ENCODE data around the gene HSPA1A.
"Not testable (repeated sequence)": the region's sequence is repeated elsewhere in the genome, so short reads cannot be mapped to it uniquely, and the experiment has no call there.

HSPA1A gene

GRCh38 chr6:31781244-31782125, 33.9 kb upstream of the HSPA1A start:
- no peak for DNase-seq

- DNase-seq, result no peak
Observed at GRCh38 chr6:31782126-31782855, 33.1 kb upstream of the HSPA1A start.

GRCh38 chr6:31784098-31784925, 31.0 kb upstream of the HSPA1A start:
- DNase-seq, result no peak

GRCh38 chr6:31785475-31785874, 29.9 kb upstream of the HSPA1A start:
- DNase-seq, result no peak

GRCh38 chr6:31791324-31792089, 23.8 kb upstream of the HSPA1A start:
- DNase-seq, result peak; percentile 45

- DNase-seq, result no peak
Observed at GRCh38 chr6:31792090-31792374, 23.3 kb upstream of the HSPA1A start.

GRCh38 chr6:31792761-31793171, 22.6 kb upstream of the HSPA1A start:
- DNase-seq, result no peak

- not testable (repeated sequence) for DNase-seq
Observed at GRCh38 chr6:31793927-31794245, 21.5 kb upstream of the HSPA1A start.

- peak; percentile 38 for DNase-seq
Observed at GRCh38 chr6:31794294-31794865, 21.0 kb upstream of the HSPA1A start.

GRCh38 chr6:31794866-31795615, 20.3 kb upstream of the HSPA1A start:
- DNase-seq, result peak; percentile 61

- DNase-seq, result peak; percentile 89
Observed at GRCh38 chr6:31795616-31796298, 19.6 kb upstream of the HSPA1A start, which contains the start of gene VARS1. TSS of gene VARS1 (minus strand) at chr6:31795752. CDS start at chr6:31795217, 535 bp downstream.

GRCh38 chr6:31796993-31797385, 18.4 kb upstream of the HSPA1A start:
- DNase-seq, result no peak

- no peak for DNase-seq
Observed at GRCh38 chr6:31797588-31797987, 17.8 kb upstream of the HSPA1A start.

GRCh38 chr6:31799781-31800180, 15.6 kb upstream of the HSPA1A start:
- DNase-seq, result no peak

GRCh38 chr6:31801031-31801927, 14.1 kb upstream of the HSPA1A start:
- not testable (repeated sequence) for DNase-seq

- DNase-seq, result no peak
Observed at GRCh38 chr6:31805939-31806469, 9.3 kb upstream of the HSPA1A start.

- DNase-seq, result peak; percentile 95
Observed at GRCh38 chr6:31806470-31807272, 8.7 kb upstream of the HSPA1A start, which contains the start of gene LSM2. TSS of gene LSM2 (minus strand) at chr6:31806966. CDS start at chr6:31806757, 209 bp downstream.

- not testable (repeated sequence) for DNase-seq
Observed at GRCh38 chr6:31808599-31808998, 6.7 kb upstream of the HSPA1A start.
